ENCODE measurements around the gene AUP1. TPM values are rescaled to one million over a fixed set of nuclear protein-coding genes. Genes with fewer than 3 reads are reported as not detected.

Gene AUP1
- total and polyA plus RNA-seq, 10 of the 15 experiments (the other 5 are each of a cell fraction or from before 2014, with no cell fraction given): 39.1 to 215 (median 138) TPM

DNA sequence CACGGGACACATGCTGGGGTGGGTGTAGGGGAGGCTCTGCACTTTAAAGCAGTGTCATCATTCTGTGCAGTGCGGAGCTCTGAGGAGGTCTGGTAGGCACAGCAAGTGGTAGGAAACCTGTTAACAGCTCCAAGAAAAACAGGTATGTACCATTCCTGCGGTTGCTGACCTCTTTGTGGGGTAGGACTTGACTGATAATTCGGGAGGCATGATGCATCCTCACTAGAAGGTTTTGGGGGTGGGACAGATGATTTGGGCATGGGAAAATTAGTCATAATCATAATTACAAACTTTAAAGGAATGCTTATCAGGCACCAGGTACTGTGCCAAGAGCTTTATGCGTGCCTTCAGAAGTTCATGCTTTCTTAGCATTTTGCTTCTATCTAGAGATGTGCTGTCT lies 34.7 kb upstream of the AUP1 start:
- Histone ChIP-seq H3K79me2 (ENCODE audit: control insufficient read depth, insufficient read depth, low read length) (no peaks in the 10 kb centered on the region), H3K4me1 (ENCODE audit: control insufficient read depth, insufficient read depth, low read length) (peaks cover 35% of the 10 kb centered on the region), H3K27ac (ENCODE audit: control insufficient read depth, insufficient read depth) (no peak overlapping the region), H3K36me3 (ENCODE audit: control insufficient read depth in 2 of 2, insufficient read depth in 2 of 2, low read length in 1 of 2) (no peaks in the 10 kb centered on the region), H3K4me3 (no peak overlapping the region), H3K4me2 (ENCODE audit: control insufficient read depth, insufficient read depth) (no peak overlapping the region), H3K9ac (ENCODE audit: control insufficient read depth, insufficient read depth, low read length) (no peak overlapping the region), H4K20me1 (ENCODE audit: control insufficient read depth, insufficient read depth) (no peaks in the 10 kb centered on the region), H3K27me3 (replicated peaks in 1 of 2; ENCODE audit: control insufficient read depth in 2 of 2, insufficient read depth in 2 of 2, low read length in 1 of 2) (no peaks in the 10 kb centered on the region), H2AFZ (ENCODE audit: control insufficient read depth, low read depth, low read length) (no peak overlapping the region), H3K9me3 (replicated peaks; ENCODE audit: control insufficient read depth, insufficient read depth, low read length) (no peaks in the 10 kb centered on the region)
- in situ Hi-C loops (cut with MboI) (no loop called here), intact Hi-C loops (cut with micrococcal nuclease; ENCODE audit: unreplicated experiment) (no loop called here)
- SMC1A ChIA-PET (ENCODE audit: uncharacterized antibody, unreplicated experiment): interaction anchor here (0.7 to 16.6 kb wide), 5 partner anchors 12 to 26 kb away, joined by 3 to 371 read pairs (median 61); partner anchors contain the start of gene LOXL3
- 83% methylated on average over 5 of the region's 5 CpGs for WGBS (ENCODE audit: insufficient coverage, insufficient replicate concordance, low lambda C conversion rate, missing lambda C conversion rate)
- RAD21 ChIA-PET (ENCODE audit: unreplicated experiment): interaction anchor here (0.9 kb wide), 1 partner anchor 13 kb away, joined by 8 read pairs; no protein-coding TSS in a partner anchor
- FAIRE-seq: no peak
- no peak for DNase-seq (ENCODE audit: low read depth, low spot score)
- no peak for ATAC-seq
- CTCF ChIA-PET: interaction anchor here (1.3 to 17.4 kb wide), 2 partner anchors 9 to 23 kb away, joined by 3 to 281 read pairs; no protein-coding TSS in a partner anchor
- POLR2A ChIA-PET: interaction anchor here (1.2 to 25.0 kb wide), 2 partner anchors 12 to 15 kb away, joined by 3 to 441 read pairs; partner anchors contain the start of genes DOK1 and LOXL3
- BruUV-seq (replicated peaks): no TSS peak
- TF ChIP-seq BACH1 (IDR thresholded peaks at IDR 0.05; ENCODE audit: borderline replicate concordance) (no peak), BHLHE40 (IDR thresholded peaks at IDR 0.05; ENCODE audit: borderline replicate concordance in 1 of 2, low read depth in 2 of 2, low read length in 1 of 2) (no peak), LARP7 (IDR thresholded peaks at IDR 0.05) (no peak), RELA (IDR thresholded peaks at IDR 0.05; ENCODE audit: borderline replicate concordance, partially characterized antibody) (no peak), SREBF1 (IDR thresholded peaks at IDR 0.05; ENCODE audit: low read length) (no peak), TCF3 (IDR thresholded peaks at IDR 0.05; ENCODE audit: borderline replicate concordance, insufficient read depth, low read depth, low read length) (no peak), E2F8 (IDR thresholded peaks at IDR 0.05; ENCODE audit: low read depth, partially characterized antibody) (no peak), PML (IDR thresholded peaks at IDR 0.05; ENCODE audit: low read length) (no peak), MXI1 (IDR thresholded peaks at IDR 0.05; ENCODE audit: low read depth, low read length) (no peak), MTA2 (IDR thresholded peaks at IDR 0.05; ENCODE audit: low read depth) (no peak), IRF4 (IDR thresholded peaks at IDR 0.05; ENCODE audit: low read depth, low read length) (no peak), ATF3 (IDR thresholded peaks at IDR 0.05; ENCODE audit: borderline replicate concordance, extremely low read depth, low read depth, low read length) (no peak), HCFC1 (IDR thresholded peaks at IDR 0.05; ENCODE audit: low read length) (no peak), EED (IDR thresholded peaks at IDR 0.05; ENCODE audit: low read depth) (no peak), SMAD5 (IDR thresholded peaks at IDR 0.05; ENCODE audit: low read depth) (no peak), ZZZ3 (IDR thresholded peaks at IDR 0.05; ENCODE audit: control insufficient read depth, insufficient read length, low read depth) (no peak), MAX (IDR thresholded peaks at IDR 0.05; ENCODE audit: low read depth, low read length) (no peak)
- TF ChIP-seq, protein P1, sequence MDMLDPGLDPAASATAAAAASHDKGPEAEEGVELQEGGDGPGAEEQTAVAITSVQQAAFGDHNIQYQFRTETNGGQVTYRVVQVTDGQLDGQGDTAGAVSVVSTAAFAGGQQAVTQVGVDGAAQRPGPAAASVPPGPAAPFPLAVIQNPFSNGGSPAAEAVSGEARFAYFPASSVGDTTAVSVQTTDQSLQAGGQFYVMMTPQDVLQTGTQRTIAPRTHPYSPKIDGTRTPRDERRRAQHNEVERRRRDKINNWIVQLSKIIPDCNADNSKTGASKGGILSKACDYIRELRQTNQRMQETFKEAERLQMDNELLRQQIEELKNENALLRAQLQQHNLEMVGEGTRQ (IDR thresholded peaks at IDR 0.05; ENCODE audit: borderline replicate concordance, low read depth, low read length): no peak

Measured in GM12878 (cell line).